GM12865 (cell line): Measurements from ENCODE around the gene GBA2.

ENCODE experiments used
- DNase-seq: peaks from one replicate; pipeline ENCODE4 v3.0.0; 2010; ENCODE audit warnings: low read depth
- H3K4me3 ChIP-seq: 2 replicates; pipeline ENCODE4 v1.5.1; 2011; ENCODE audit warnings: mild to moderate bottlenecking, low read depth, low read length, control low read depth
- TF ChIP-seq, protein P1 (sequence below): IDR thresholded peaks from 2 replicates; pipeline ENCODE4 v1.5.1; 2011; ENCODE audit warnings: low read length, control low read depth, low read depth, inconsistent platforms; ENCODE audit not compliant: insufficient read depth; ENCODE audit errors: missing control alignments

The GBA2 gene

DNA sequence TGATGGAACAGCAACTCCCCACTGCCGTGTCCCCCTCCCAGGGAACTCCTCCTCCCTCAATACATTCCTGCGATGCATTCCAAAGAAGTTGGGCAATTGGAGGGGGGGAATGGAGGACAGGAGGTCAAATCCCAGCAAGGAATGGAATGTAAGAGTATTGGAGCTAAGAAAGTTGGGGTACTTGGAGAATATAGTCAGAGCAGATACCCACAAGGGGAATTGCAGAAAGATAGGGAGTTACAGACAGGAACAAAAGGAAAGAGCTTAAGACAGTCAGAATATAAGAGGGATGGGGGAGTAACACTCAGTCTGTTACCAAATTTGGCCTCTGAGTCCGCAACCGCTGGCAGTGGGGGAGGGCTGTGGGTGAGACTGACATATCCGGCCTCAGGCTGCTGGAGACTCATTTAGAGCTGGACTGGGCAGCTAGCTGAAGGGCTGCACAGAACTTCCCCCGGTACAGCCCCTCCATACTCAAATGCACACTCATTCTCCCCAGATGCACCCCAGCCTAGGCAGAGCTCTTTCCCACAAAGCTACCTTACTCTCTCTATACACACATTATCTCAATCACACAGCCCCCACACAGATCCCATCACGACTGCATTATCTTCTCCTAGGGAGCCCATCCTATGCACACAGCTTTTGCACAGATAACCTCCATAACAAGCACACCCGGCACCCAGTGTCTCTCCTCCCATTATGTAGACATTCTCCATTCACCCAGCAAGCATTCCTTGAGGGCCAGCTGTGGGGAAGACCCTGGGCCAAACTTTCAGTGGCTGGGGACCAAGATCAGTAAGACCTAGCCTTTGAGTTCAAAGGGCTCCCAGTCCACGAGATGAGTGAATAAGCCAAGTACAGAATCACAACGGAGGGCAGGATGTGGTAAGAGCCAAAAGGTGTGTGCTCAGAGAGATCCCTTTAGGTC lies 20.7 kb downstream of the GBA2 start:
- DNase-seq = peak; percentile 87
- H3K4me3 ChIP-seq = peak overlapping the region; percentile 67
- TF ChIP-seq, protein P1, sequence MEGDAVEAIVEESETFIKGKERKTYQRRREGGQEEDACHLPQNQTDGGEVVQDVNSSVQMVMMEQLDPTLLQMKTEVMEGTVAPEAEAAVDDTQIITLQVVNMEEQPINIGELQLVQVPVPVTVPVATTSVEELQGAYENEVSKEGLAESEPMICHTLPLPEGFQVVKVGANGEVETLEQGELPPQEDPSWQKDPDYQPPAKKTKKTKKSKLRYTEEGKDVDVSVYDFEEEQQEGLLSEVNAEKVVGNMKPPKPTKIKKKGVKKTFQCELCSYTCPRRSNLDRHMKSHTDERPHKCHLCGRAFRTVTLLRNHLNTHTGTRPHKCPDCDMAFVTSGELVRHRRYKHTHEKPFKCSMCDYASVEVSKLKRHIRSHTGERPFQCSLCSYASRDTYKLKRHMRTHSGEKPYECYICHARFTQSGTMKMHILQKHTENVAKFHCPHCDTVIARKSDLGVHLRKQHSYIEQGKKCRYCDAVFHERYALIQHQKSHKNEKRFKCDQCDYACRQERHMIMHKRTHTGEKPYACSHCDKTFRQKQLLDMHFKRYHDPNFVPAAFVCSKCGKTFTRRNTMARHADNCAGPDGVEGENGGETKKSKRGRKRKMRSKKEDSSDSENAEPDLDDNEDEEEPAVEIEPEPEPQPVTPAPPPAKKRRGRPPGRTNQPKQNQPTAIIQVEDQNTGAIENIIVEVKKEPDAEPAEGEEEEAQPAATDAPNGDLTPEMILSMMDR = no peak

DNA sequence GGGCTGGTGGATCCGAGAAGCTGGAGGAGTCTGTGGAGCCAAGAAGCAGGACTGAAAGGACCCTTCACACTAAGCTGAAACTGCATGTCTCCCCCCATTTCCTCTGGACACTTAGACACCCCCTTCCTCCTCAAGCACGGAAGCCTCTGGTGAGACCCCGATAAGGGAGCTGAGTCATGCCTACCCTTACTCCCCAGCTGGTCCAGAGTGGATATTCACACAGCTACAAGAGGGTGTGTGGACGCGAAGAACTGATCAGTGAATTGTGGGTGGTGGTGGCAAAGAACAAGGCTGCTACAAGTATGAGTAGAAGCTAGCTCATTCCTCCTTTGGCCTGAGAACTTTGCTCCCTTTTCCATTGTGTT lies 21.4 kb downstream of the GBA2 start:
- TF ChIP-seq, protein P1 = no peak
- peak overlapping the region; percentile 67 for H3K4me3 ChIP-seq
- peak; percentile 18 for DNase-seq

GRCh38 chr9:35726931-35727330 lies 22.1 kb downstream of the GBA2 start:
- H3K4me3 ChIP-seq = no peak overlapping the region
- TF ChIP-seq, protein P1 = peak; percentile 29
- peak; percentile 78 for DNase-seq

- TF ChIP-seq, protein P1 = no peak
- no peak overlapping the region for H3K4me3 ChIP-seq
- DNase-seq = no peak
Measured at GRCh38 chr9:35725362-35725761, 23.7 kb downstream of the GBA2 start.

DNA sequence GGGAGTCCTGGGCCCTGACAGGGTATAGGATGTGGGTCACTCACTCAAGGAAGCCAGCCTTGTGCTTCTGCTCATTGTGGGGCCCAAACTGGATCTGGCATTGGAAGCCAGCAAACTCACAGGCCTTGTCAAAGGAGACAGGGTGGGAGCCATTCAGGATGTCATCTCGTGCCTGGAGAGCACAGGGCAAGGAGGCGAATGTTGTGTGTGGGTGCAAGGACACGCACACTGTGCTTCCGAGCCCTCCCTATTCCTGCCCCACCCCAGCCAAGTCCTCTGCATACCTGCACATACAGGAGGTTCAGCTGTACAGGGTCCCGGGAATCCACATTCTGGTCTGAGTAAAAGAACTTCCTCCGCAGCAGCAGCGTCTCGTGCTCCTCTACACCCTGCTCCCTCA lies 25.1 kb downstream of the GBA2 start:
- TF ChIP-seq, protein P1 = no peak
- H3K4me3 ChIP-seq = no peak overlapping the region
- DNase-seq = no peak

GRCh38 chr9:35723426-35723825 lies 25.6 kb downstream of the GBA2 start:
- DNase-seq = no peak
- TF ChIP-seq, protein P1 = no peak

More at GRCh38 chr9:35723426-35723825, 25.6 kb downstream of the GBA2 start:
- H3K4me3 ChIP-seq = no peak overlapping the region
